Measurements from ENCODE around the gene FGF8.

GRCh38 chr10:101768791-101769170 lies 7.1 kb downstream of the FGF8 start:
- no peak for TF ChIP-seq EZH2phosphoT487 (IDR thresholded peaks at IDR 0.05)
- TF ChIP-seq EZH2 (IDR thresholded peaks at IDR 0.05): no peak
- TF ChIP-seq, protein P1, sequence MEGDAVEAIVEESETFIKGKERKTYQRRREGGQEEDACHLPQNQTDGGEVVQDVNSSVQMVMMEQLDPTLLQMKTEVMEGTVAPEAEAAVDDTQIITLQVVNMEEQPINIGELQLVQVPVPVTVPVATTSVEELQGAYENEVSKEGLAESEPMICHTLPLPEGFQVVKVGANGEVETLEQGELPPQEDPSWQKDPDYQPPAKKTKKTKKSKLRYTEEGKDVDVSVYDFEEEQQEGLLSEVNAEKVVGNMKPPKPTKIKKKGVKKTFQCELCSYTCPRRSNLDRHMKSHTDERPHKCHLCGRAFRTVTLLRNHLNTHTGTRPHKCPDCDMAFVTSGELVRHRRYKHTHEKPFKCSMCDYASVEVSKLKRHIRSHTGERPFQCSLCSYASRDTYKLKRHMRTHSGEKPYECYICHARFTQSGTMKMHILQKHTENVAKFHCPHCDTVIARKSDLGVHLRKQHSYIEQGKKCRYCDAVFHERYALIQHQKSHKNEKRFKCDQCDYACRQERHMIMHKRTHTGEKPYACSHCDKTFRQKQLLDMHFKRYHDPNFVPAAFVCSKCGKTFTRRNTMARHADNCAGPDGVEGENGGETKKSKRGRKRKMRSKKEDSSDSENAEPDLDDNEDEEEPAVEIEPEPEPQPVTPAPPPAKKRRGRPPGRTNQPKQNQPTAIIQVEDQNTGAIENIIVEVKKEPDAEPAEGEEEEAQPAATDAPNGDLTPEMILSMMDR (IDR thresholded peaks at IDR 0.05): no peak

Measured in neural progenitor cell (in vitro differentiated cells).